Calu3 (cell line): ENCODE results near the gene LIG1. TPM values are rescaled to one million over a fixed set of nuclear protein-coding genes. Genes with fewer than 3 reads are reported as not detected.

Experiments used
- BruUV-seq: library from RNA; stranded (reverse); fragments of 400-500 nt; replicated peaks from 2 replicates; lab custom pipeline; 2021; lab: Mats Ljungman, UMichigan
- CTCF ChIA-PET: fragments of 300-600 bp; sonication (Branson Sonifier 250); formaldehyde crosslinking; loops from one replicate; lab custom pipeline; 2022; ENCODE audit warnings: antibody characterized with exemption; lab: Charles Lee
- DNase-seq: peaks from one replicate; pipeline ENCODE4 v3.0.0; 2022
- H3K27ac Mint-ChIP-seq: one replicate; pipeline ENCODE4 v1.8.0; 2022; ENCODE audit warnings: mixed read lengths; ENCODE audit not compliant: unreplicated experiment
- H3K27me3 Mint-ChIP-seq: one replicate; pipeline ENCODE4 v1.8.0; 2022; ENCODE audit warnings: mixed read lengths; ENCODE audit not compliant: unreplicated experiment
- H3K36me3 Mint-ChIP-seq: one replicate; pipeline ENCODE4 v1.8.0; 2022; ENCODE audit warnings: mild to moderate bottlenecking, moderate library complexity, mixed read lengths; ENCODE audit not compliant: insufficient read depth, unreplicated experiment
- H3K4me1 Mint-ChIP-seq: one replicate; pipeline ENCODE4 v1.8.0; 2022; ENCODE audit warnings: mild to moderate bottlenecking, low read depth, mixed read lengths; ENCODE audit not compliant: unreplicated experiment
- H3K4me3 Mint-ChIP-seq: one replicate; pipeline ENCODE4 v1.8.0; 2022; ENCODE audit warnings: mild to moderate bottlenecking, low read depth, moderate library complexity, mixed read lengths; ENCODE audit not compliant: unreplicated experiment
- H3K9me3 Mint-ChIP-seq: one replicate; pipeline ENCODE4 v1.8.0; 2022; ENCODE audit warnings: low read depth, mixed read lengths; ENCODE audit not compliant: unreplicated experiment
- intact Hi-C: fragments of 100-400 bp; cut with micrococcal nuclease; formaldehyde crosslinking; loops from one replicate; pipeline ENCODE4 v1.10.0; 2022; ENCODE audit not compliant: unreplicated experiment
- total RNA-seq: library from RNA; stranded (reverse); gene quantifications from 2 replicates; pipeline ENCODE4 v1.2.3, GENCODE V29; 2022
- TF ChIP-seq, protein P1 (sequence below): fragments of 200-600 bp; IDR thresholded peaks from one replicate; pipeline ENCODE4 v1.8.0; 2022; ENCODE audit warnings: antibody characterized with exemption; ENCODE audit not compliant: unreplicated experiment

LIG1 gene
- total RNA-seq, 1 experiment from 2014 or later: 99.3 TPM

DNA sequence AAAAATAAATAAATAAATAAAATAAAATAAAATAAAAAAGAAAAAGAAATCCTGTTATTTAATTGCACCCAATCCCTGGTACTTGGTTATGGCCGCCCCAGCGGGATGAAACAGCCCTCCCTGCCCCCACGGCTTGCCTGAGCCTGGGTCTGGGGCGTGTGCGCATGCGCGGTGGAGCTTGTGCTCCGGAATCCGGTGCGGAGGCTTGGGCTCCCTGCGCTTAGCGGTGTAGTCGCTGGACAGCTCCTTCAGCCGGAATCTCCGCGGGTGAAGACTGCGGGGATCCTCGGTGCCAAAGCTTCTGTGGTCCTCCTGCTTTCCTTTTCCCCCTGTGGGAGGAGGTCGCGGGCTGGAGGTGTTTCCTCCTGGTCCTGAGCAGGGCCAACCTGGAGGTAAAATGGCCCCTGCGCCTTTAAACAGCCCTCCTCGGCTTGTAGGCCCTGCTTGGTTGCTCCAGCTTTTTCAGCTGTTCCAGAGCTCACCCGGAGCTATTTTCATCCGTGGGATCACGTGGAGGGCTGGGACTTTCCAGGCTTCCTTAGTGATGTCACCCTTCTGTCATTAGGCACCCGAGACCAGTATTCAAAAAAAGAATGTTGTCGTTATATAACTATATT, 59.7 kb downstream of the LIG1 start, which contains the start of gene PLA2G4C:
TSS of gene PLA2G4C (minus strand) at position 468 of the 617 bp plus-strand sequence. CDS start 4,288 bp downstream, outside the sequence.
- BruUV-seq: TSS peak; percentile 84
- TF ChIP-seq, protein P1, sequence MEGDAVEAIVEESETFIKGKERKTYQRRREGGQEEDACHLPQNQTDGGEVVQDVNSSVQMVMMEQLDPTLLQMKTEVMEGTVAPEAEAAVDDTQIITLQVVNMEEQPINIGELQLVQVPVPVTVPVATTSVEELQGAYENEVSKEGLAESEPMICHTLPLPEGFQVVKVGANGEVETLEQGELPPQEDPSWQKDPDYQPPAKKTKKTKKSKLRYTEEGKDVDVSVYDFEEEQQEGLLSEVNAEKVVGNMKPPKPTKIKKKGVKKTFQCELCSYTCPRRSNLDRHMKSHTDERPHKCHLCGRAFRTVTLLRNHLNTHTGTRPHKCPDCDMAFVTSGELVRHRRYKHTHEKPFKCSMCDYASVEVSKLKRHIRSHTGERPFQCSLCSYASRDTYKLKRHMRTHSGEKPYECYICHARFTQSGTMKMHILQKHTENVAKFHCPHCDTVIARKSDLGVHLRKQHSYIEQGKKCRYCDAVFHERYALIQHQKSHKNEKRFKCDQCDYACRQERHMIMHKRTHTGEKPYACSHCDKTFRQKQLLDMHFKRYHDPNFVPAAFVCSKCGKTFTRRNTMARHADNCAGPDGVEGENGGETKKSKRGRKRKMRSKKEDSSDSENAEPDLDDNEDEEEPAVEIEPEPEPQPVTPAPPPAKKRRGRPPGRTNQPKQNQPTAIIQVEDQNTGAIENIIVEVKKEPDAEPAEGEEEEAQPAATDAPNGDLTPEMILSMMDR: no peak
- Mint-ChIP-seq H3K36me3 (peaks cover 8% of the 10 kb centered on the region), H3K27ac (peak within 1 kb of the TSS; percentile 53), H3K27me3 (peaks cover 17% of the 10 kb centered on the region), H3K9me3 (no peaks in the 10 kb centered on the region), H3K4me3 (peak within 1 kb of the TSS; percentile 38), H3K4me1 (peaks cover 12% of the 10 kb centered on the region)
- DNase-seq: peak; percentile 92
- CTCF ChIA-PET: interaction anchor here (0.6 to 2.4 kb wide), 6 partner anchors 10 to 1017 kb away, joined by 3 to 10 read pairs (median 4); no protein-coding TSS in a partner anchor
- intact Hi-C loops: no loop called here

DNA sequence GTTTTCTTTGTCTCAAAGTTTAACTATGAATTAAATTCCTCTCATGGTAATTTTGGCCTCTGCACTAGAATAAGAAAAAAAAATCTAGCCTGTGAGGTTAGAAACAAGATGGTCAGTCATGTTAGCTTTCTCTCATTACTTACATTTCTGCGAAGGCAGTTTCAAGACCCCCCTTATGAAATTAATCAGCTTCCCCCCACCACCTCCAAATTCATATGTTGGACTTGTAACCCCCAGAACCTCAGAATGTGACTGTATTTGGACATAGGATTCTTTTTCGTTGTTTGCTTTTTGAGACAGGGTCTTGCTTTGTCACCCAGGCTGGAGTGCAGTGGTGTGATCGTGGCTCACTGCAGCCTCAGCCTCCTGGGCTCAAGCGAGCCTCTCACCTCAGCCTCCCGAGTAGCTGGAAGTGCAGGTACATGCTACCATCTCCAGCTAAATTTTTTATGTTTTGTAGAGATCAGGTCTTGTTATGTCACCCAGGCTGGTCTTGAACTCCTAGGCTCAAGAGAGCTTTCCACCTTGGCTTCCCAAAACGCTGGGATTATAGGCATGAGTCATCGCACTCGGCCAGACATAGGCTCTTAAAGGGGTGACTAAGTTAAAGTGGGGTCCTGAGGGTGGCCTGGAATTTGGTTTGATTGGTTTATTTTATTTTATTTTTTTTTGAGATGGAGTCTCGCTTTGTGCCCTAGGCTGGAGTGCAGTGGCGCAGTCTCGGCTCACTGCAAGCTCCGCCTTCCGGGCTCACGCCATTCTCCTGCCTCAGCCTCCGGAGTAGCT, 61.0 kb downstream of the LIG1 start:
- Mint-ChIP-seq H3K4me1 (peaks cover 12% of the 10 kb centered on the region), H3K9me3 (no peaks in the 10 kb centered on the region), H3K4me3 (no peak overlapping the region), H3K27me3 (peaks cover 21% of the 10 kb centered on the region), H3K36me3 (peaks cover 8% of the 10 kb centered on the region), H3K27ac (no peak overlapping the region)
- BruUV-seq: TSS peak; percentile 30
- CTCF ChIA-PET: interaction anchor here (0.5 to 2.4 kb wide), 3 partner anchors 15 to 865 kb away, joined by 3 to 10 read pairs (median 5); no protein-coding TSS in a partner anchor
- TF ChIP-seq, protein P1: no peak
- intact Hi-C loops: loop anchor here (5.0 kb wide), 1 partner anchor 153 kb away; no protein-coding TSS in a partner anchor
- no peak for DNase-seq

- intact Hi-C loops: no loop called here
- H3K4me1 Mint-ChIP-seq: peaks cover 12% of the 10 kb centered on the region
- H3K27me3 Mint-ChIP-seq: peaks cover 33% of the 10 kb centered on the region
- H3K36me3 Mint-ChIP-seq: no peaks in the 10 kb centered on the region
- H3K27ac Mint-ChIP-seq: no peak overlapping the region
- TF ChIP-seq, protein P1: no peak
- BruUV-seq: no TSS peak
- CTCF ChIA-PET: no interaction called here
- DNase-seq: no peak
- H3K9me3 Mint-ChIP-seq: peaks cover 2% of the 10 kb centered on the region
- no peak overlapping the region for H3K4me3 Mint-ChIP-seq
Observed at GRCh38 chr19:48103922-48104321, 66.2 kb downstream of the LIG1 start.

- Mint-ChIP-seq H3K4me1 (peaks cover 9% of the 10 kb centered on the region), H3K36me3 (no peaks in the 10 kb centered on the region), H3K4me3 (no peak overlapping the region), H3K27ac (no peak overlapping the region), H3K9me3 (peaks cover 2% of the 10 kb centered on the region), H3K27me3 (peaks cover 33% of the 10 kb centered on the region)
- TF ChIP-seq, protein P1: peak; percentile 71
- CTCF ChIA-PET: no interaction called here
- intact Hi-C loops: no loop called here
- no TSS peak for BruUV-seq
- peak; percentile 37 for DNase-seq
Observed at GRCh38 chr19:48102870-48103751, 67.0 kb downstream of the LIG1 start.
